Activated CD8-positive, alpha-beta memory T cell treated with anti-CD3 and anti-CD28 coated beads for 48 hours (primary cell): ENCODE measurements around the gene LRRC49.
"Not testable (repeated sequence)": the region's sequence is repeated elsewhere in the genome, so short reads cannot be mapped to it uniquely, and the experiment has no call there.

Experiments used
- DNase-seq, 3 experiments: peaks; one replicate each; pipeline ENCODE4 v3.0.0-alpha.2; 2020; ENCODE audit warnings: low read depth in 2 of 3, low spot score in 2 of 3

The LRRC49 gene

DNA sequence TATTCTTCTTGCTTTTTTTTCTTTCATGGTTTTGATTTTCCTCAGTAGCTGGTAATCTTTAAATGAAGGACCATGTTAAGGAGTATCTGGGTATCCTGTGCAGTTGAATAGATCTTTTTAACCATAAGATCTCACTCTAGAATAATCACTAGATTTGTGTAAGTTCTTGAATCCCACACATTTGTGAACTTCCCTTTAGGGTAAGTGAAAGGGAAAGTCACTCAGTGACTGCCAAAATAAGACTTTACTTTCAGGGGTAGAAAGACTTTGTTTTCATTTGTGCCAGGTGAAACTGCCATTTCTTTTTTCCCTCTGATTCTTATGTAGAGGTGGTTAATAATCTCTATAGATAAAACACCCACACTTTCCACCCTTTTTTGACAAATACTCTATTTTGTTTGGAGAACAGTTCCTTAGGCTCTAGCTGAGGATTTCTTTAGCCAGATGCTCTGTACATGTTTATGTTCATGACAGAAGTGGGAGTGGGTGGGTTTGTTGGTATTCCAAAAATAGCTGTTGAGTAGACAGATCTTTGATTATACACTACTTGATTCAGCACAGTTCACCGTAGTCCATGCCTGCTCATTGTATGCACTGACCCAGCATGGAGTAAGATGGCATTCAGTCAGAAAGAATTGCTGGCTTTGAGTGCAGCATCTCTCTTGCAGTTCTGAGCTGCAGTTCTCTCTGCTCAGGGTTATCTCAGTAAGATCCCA lies 28.5 kb downstream of the LRRC49 start:
- no peak for DNase-seq

DNA sequence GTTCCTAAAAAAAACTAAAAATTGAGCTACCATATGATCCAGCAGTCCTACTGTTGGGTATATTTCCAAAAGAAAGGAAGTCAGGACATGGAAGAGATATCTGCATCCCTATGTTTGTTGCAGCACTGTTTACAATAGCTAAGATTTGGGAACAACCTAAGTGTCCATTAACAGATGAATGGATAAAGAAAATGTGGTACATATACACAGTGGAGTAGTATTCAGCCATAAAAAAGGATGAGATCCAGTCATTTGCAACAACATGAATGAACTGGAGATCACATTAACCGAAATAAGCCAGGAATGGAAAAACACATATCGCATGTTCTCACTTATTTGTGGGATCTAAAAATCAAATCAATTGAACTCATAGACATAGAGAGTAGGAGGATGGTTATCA lies 29.5 kb downstream of the LRRC49 start:
- DNase-seq = no peak

DNA sequence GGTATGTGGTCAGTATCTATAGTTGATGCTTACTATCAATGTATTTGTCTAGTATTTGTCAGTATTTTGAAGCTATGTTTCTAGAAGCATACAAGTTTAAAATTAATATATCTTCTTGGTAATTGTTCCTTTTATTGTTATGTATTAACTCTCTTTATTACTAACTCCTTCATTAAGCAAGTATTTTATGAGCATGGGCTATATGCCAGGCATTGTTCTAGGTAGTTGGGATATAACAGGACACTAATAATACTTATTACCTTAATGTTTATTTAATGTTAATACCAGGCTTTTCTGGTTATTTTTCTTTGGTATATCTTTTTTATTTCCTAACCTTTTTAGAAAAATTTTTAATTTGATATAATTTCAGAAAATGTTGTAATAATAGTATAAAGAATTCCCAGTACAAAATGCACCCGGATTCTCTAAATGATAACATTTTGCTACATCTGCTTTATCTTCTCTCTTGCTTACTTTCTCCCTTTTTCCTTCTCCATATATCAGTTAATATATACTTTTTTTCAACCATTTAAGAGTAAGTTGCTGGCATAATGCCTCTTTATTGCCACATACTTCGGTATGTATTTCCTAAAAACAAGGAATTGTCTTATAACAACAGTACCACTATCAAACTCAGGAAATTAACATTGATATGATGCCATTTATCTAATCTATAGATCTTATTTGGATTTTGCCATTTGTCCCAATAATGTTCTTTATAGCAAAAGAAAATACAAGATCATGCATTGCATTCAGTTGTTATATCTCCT lies 30.9 kb downstream of the LRRC49 start:
- no peak for DNase-seq

DNA sequence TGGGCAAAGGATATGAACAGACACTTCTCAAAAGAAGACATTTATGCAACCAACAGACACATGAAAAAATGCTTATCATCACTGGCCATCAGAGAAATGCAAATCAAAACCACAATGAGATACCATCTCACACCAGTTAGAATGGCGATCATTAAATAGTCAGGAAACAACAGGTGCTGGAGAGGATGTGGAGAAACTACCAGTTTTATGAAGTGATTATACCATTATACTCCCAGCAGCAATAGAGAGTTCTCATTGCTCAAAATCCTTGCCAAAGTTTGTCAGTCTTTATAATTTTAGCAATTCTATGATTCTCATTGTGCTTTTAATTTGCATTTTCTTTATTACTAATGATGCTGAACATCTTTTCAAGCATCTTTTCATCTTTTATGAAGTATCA lies 34.3 kb downstream of the LRRC49 start:
- not testable (repeated sequence) for DNase-seq

DNA sequence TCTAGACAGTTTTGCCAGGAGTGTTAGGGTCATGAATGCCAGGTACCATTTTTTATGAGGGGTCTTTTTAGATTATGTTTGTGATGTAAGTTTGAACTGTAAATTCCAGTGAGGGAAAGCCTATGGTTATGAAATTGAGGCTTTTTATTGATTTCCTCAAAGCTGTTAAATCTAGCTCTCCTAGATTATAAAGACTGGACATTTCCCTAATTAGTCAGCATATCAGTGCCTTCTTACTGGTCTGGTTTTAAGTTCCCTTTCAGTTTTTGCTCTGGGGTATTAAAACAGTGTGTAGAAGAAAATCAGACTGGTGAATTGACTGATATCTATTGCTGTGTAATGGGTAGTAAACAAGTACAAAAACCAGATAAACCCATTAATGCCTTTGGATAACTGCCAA lies 39.2 kb downstream of the LRRC49 start:
- DNase-seq = no peak

DNA sequence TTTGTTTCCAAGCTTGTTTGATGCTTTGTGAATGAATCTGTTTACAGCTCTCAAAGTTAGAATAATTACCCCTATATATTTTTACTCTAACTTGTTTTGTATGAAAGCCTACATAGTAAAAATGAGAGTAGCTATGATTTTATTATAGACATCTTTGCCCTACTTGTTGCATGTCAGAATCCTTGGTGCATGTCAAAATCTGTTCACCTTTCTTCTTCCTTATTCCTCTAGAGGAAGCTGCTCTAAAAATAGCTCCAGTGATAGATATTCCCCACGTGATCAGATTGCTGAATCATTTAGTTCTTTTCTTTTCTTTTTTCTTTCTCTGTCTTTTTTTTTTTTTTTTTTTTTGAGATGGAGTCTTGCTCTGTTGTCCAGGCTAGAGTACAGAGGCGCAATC lies 39.8 kb downstream of the LRRC49 start:
- no peak for DNase-seq

DNA sequence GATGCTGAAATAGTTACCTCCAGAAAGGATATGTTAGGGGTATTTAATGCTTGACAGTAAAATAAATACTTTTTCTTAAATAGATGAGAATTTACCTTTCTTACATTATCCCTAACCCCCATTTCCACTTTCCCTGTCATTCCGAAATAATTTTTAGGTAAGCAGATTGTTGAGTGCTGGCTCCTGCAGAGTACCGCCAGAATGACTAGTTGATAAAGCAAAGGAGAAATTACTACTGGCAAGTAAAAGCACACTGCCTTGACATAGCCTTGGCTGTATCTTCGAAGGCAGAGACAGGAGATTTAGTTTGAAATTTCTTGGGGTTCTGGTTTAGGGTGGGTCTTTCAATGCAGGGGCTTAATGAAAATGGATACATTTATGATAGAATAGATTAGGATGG lies 40.8 kb downstream of the LRRC49 start:
- DNase-seq = no peak

DNA sequence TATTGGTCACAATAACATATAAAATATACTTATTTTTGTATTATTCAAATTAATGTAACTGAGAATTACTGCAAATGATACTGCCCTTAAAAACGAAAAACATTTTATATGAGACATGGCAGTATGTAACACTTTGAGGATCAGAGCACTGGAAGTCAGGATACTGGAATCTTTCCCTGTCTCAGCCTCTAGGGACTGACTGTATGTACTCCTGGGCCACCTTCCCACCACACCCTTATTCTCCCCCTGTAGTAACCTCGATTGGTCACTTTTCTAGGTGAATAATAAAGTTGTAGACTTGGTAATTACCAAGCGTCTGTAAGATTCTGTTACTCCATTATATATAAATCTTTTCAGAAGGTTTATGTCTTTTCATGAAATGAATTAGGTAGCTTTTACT lies 43.0 kb downstream of the LRRC49 start:
- DNase-seq = no peak

DNA sequence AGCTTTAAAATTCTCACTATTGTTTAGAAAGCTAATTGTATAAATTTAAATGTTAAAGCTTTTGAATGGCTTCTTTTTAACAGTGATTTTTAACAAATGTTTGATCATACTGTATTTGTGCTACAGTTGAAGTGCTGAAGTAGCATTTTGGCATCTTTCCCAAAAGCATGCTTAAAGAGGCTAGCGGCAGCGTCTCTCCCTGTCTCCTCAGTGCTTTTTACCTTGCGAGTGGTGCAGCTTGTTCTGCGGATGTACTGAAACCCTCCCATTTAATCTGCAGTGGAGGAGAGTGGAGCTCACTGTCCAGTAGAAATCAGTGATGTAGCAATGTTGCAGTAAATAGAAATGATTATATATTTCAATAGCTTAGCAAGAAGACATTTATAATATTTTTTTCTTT lies 43.7 kb downstream of the LRRC49 start:
- no peak for DNase-seq

DNA sequence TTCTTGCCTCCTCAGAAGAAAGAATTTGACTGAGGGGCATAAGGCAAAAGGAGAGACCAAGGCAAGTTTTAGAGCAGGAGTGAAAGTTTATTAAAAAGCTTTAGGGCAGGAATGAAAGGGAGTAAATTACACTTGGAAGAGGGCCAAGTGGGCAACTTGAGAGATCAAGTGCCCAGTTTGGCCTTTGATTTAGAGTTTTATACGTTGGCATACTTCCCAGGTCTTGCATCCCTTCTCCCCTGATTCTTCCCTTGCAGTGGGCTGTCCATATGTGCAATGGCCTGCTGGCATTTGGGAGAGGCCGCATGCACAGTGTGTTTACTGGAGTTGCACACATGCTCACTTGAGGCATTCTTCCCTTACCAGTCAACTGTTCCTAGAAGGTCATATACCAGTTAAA lies 50.7 kb downstream of the LRRC49 start:
- not testable (repeated sequence) for DNase-seq

DNA sequence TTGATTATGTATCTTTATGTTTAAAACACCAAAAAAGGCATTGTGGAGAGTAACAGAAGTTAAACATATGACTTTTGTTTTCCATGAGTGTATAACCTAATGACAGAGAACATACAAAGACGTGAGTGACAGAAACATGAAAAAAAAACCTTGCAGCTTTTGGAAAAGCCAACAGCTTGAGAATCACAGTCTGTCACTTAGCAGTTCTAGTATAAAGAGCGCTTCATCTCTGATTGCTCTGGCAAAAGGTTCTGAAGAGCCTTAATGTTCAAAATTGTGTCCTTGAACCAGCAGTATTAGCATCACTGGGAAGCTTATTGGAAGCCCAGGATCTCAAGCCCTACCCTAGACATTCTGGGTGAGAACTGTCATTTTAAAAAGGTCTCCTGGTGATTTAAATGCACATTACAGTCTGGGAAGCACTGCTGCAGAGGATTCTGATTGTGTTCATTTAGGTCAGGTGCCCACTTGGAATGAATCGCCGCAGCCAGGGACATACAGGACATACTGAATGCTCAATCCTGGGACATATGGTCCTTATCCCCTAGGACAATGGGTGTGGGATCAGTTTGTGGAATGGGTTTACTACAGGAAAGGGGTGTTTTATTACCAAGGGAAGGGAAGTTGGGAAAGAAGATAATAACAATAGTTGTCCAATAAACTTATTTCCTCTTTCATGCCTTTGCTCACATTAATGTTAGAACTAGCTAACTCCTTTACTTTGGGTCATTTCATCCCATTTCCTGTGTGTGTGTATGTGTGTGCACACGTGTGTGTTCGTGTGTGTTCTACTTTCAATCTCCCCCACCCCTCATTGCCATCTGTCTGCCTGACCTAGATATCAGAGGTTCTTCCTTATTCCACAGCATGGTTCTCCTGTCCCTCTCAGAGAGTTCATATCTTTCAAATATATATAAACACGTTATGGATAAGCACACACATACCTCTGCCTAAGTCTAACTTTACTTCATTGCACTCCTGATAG lies 55.0 kb downstream of the LRRC49 start:
- DNase-seq = no peak

DNA sequence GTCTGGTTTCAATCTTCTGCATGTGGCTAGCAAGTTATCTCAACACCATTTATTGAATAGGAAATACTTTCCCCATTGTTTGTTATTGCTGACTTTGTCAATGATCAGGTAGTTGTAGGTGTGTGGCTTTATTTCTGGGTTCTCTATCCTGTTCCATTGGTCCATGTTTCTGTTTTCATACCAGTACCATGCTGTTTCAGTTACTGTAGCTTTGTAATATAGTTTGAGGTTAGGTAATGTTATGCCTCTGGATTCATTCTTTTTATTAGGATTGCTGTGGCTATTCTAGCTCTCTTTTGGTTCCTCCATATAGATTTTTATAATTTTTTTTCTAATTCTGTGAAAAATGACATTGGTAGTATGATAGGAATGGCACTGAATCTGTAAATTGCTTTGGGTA lies 58.3 kb downstream of the LRRC49 start:
- no peak for DNase-seq

DNA sequence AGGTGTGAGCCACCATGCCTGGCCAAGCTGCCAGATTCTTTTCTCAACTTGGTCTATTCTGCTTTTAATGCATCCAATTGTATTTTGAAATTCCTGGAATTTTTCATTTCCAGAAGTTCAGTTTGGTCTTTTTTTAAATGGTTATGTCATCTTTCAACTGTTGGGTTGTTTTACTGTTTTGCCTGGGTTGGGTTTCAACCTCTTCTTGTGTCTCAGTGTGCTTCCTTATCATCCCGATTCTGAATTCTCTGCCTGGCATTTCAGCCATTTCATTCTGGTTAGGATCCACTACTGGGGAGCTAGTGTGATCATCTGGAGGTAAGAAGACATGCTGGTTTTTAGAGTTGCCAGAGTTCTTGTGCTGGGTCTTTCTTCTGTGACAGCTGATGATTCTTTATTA lies 61.5 kb downstream of the LRRC49 start:
- no peak for DNase-seq

DNA sequence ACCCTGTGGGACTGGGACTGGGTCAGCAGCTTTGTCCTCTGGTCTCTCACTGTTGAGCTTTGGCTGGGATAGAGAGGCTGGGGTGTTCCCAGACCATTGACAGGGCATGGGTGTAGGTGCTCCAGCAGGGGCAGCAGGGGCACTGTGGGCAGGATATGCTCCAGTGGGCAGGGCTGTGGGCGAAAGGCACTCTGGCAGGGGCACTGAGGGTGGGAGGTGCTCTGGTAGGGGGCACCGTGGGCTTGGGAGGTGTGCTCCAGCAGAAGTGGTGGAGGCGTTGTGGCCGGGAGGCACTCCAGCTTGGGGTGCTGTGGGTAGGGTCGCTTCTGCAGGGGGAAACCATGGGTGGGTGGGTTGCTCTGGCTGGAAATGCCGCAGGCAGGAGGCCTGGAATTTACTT lies 62.1 kb downstream of the LRRC49 start:
- DNase-seq = no peak

DNA sequence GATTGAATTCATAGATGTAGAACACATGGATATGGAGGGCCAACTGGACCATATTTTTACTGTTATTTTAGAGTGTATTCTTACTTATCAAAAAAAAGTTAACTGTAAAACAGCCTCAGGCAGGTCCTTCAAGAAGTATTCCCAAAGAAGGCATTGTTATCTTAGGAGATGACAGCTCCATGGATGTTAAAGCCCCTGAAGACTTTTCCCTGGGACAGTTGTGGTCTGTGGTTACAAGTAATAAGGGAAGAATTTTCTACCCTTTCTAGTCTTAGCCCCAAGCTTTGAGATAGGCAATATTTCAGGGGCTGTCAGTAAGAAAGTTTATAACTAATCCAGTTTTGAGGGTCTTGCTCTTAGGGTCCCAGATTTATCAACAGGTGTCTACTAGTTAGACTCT lies 62.5 kb downstream of the LRRC49 start:
- DNase-seq = no peak

DNA sequence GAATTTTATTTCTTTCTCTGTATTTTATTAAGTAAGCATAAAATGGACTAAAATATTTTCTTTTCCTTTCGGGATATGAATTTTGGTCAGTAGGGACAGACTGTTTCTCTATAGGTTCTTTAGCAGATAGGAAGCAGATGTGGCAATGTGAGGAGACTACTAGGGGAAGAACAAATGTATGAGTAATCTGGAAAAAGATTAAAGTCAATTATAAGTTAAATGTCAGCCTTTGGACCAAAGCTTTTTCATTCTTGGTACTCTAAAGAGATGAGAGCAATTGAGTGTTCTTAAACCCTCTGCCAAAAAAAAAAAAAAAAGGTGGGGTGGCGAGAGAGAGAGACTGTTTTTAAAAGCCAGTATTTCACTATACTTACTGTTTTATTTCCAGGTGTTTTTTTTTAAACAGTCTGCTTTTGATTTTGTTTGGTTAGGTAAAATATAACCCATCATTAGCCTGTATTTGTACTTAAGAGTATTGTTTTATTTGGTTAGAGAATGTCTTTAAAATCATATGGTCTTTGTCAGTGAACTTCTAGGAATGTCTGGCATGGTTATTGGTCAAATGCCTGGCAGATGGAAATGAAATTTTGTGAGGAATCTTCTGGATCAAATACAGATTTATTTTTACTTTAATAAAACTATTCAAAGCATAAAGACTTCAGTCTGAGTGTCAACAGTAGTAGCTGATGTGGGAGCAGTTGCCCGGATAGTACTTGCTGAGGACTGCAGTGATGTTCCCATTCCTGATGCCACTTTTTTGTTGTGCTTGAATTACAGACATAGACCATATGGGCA lies 63.8 kb downstream of the LRRC49 start:
- DNase-seq = no peak

DNA sequence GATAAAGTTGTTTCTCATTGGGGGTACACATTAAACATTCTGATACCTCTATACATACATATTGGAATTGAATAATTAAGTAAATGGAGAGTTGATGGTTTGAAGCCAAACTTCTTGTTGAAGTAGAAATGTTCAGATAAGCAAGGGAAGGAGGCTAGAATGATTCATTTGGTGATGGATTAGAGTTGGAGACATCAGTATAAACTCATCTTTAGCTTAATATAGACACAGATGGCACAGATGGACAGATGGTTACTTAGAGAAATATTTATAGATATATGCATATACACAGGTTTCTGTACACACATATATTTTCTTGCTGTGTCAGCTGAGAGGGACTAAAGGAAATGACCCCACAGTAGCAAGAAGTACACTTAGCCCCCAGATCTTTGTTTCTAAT lies 69.5 kb downstream of the LRRC49 start:
- DNase-seq = no peak

DNA sequence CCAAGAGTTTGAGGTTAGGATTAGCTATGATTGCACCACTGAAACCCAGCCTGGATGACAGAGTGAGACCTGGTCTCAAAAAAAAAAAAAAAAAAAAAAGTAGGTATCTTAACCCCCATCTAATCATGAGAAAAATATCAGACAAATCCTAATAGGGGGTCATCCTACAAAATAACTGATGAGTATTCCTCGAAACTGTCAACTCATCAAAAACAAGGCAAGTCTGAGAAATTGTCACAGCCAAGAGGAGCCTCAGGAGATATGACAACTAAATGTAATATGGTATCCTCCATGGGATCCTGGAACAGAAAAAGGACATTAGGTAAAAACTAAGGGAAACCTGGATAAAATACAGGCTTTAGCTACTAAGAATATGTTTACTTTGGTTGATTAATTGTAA lies 70.6 kb downstream of the LRRC49 start:
- DNase-seq = no peak

DNA sequence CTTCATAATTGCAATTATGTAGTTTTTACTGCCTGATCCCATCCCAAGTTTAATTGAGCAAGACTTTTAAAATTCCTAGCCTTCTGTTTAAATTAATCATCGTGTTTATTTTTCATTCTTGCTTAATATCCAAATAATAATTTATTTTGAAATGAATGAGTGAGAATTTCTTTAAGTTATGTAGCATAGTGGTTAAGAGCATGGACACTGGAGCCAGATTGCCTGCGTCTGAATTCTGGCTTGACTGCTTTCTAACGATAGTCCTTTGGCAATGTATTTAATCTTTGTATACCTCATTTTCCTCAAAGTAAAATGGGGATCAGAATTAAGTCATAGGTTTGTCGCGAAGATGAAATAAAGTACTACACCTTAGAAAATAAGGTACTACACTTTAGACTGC lies 71.4 kb downstream of the LRRC49 start:
- DNase-seq = no peak

DNA sequence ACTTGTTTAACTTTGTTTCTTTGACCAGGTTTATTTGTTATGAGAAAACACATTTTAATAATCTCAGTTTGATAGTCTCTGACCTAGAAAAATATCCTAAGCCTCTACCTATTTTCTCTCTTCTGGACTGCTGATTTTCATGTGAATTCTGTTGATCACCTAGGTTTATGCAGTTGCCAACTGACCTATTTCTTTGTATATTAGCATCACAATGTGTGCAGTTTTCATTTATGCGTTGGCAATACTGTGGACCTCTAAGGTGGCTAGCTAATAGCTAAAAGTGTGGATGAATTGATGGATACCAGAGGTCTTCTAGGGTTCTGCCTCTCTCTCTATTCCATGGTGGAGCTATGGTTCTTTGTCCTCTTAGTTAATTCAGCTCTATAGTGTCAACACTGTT lies 72.1 kb downstream of the LRRC49 start:
- no peak for DNase-seq

DNA sequence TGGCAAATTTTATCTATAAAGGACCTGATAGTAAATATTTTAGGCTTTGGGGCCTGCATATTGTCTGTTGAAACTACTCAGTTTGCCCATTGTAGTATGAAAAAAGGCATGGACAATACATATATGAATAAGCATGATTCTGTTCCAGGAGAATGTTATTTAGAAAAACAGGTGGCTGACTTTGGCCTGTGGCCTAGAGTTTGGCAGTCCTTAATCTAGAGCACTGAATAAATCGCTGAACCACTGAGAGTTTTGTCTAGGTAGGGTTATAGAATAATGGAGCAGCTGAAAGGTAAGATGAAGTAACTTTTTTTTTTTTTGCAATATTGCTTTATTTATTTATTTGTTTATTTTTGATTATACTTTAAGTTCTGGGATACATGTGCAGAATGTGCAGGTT lies 75.0 kb downstream of the LRRC49 start:
- DNase-seq = no peak
